HCT116 (cell line): ENCODE results near the gene CAMKMT. TPM values are rescaled to one million over a fixed set of nuclear protein-coding genes. Genes with fewer than 3 reads are reported as not detected.

Source experiments
- ATAC-seq: fragments of 200-7000 bp; cut with Tn5 transposase; 2 replicates; pipeline ENCODE4 v1.9.1; 2020; ENCODE audit warnings: mild to moderate bottlenecking, moderate library complexity
- BruUV-seq: library from RNA; stranded (reverse); fragments of 400-500 nt; replicated peaks from 2 replicates; lab custom pipeline; 2021; lab: Mats Ljungman, UMichigan
- CTCF ChIA-PET: fragments of 300-600 bp; sonication (Branson Sonifier 250); formaldehyde crosslinking; loops from one replicate; lab custom pipeline; 2021; ENCODE audit warnings: antibody characterized with exemption; lab: Charles Lee
- POLR2A ChIA-PET: fragments of 300-600, 350-600 bp; sonication (Branson Sonifier 250); formaldehyde crosslinking; loops from one replicate; lab custom pipeline; 2021; ENCODE audit warnings: antibody characterized with exemption; lab: Charles Lee
- RAD21 ChIA-PET, 2 experiments: fragments of 300-600 bp; sonication (Branson Sonifier 250); formaldehyde crosslinking; loops; one replicate each; lab custom pipeline; 2023; ENCODE audit warnings: low total read pairs in 2 of 2; ENCODE audit not compliant: uncharacterized antibody in 2 of 2, unreplicated experiment in 2 of 2, low non-redundant PET in 1 of 2; lab: Charles Lee
- DNase-seq: peaks from one replicate; pipeline ENCODE4 v3.0.0-alpha.2; 2010; ENCODE audit warnings: low read depth, low spot score
- H2AFZ ChIP-seq: fragments of 200-600 bp; shearing (Covaris generic), sonication (generic); 2 replicates; pipeline ENCODE4 v1.6.1; 2017; ENCODE audit warnings: low read depth, mixed run types, mixed read lengths, antibody characterized with exemption, low read length; ENCODE audit not compliant: poor library complexity, severe bottlenecking
- H3K27ac ChIP-seq: 2 replicates; pipeline ENCODE4 v1.5.1; 2012; ENCODE audit warnings: low read depth, low read length
- H3K27me3 ChIP-seq: fragments of 200-600 bp; sonication (generic); 2 replicates; pipeline ENCODE4 v1.6.1; 2016; ENCODE audit warnings: mixed run types, low read length, mixed read lengths; ENCODE audit not compliant: insufficient read depth
- H3K36me3 ChIP-seq, 2 experiments: fragments of 200-500 bp in 1 of 2; fragments of 200-600 bp in 1 of 2; sonication (Bioruptor generic) in 1 of 2; sonication (generic) in 1 of 2; 2 replicates each; pipeline versions ENCODE4 v1.5.1 to v1.6.1; 2014 to 2016; ENCODE audit warnings: low read length in 2 of 2, inconsistent platforms in 1 of 2, mixed read lengths in 1 of 2, mixed run types in 1 of 2; ENCODE audit not compliant: insufficient read depth in 2 of 2, control insufficient read depth in 1 of 2
- H3K4me1 ChIP-seq, 2 experiments: fragments of 200-600 bp in 1 of 2; sonication (generic) in 1 of 2; 2 replicates each; pipeline versions ENCODE4 v1.5.1 to v1.6.1; 2012 to 2017; ENCODE audit warnings: low read length in 2 of 2, inconsistent platforms in 1 of 2, mild to moderate bottlenecking in 1 of 2, mixed read lengths in 1 of 2, mixed run types in 1 of 2, moderate library complexity in 1 of 2; ENCODE audit not compliant: insufficient read depth in 2 of 2, control insufficient read depth in 1 of 2
- H3K4me2 ChIP-seq: fragments of 200-600 bp; sonication (generic); 2 replicates; pipeline ENCODE4 v1.6.1; 2017; ENCODE audit warnings: mixed run types, low read length, mixed read lengths
- H3K4me3 ChIP-seq, 2 experiments: fragments of 200-600 bp in 1 of 2; sonication (generic) in 1 of 2; replicated peaks in 1 of 2; 2 replicates each; pipeline ENCODE4 v1.5.1; 2011 to 2016; ENCODE audit warnings: low read length in 2 of 2, control low read depth in 1 of 2, low read depth in 1 of 2, mild to moderate bottlenecking in 1 of 2, mixed read lengths in 1 of 2, mixed run types in 1 of 2
- H3K79me2 ChIP-seq: fragments of 200-600 bp; sonication (generic); 2 replicates; pipeline ENCODE4 v1.6.1; 2017; ENCODE audit warnings: mild to moderate bottlenecking, mixed run types, low read length, moderate library complexity, mixed read lengths; ENCODE audit not compliant: insufficient read depth
- H3K9ac ChIP-seq: fragments of 200-600 bp; sonication (generic); 2 replicates; pipeline ENCODE4 v1.6.1; 2016; ENCODE audit warnings: low read length, mixed read lengths
- H3K9me2 ChIP-seq: fragments of 200-600 bp; sonication (generic), shearing (Covaris generic); 2 replicates; pipeline ENCODE4 v1.6.1; 2017; ENCODE audit warnings: mixed run types, mild to moderate bottlenecking, moderate library complexity; ENCODE audit not compliant: insufficient read depth
- H3K9me3 ChIP-seq, 2 experiments: fragments of 200-500 bp in 1 of 2; fragments of 200-600 bp in 1 of 2; sonication (Bioruptor generic) in 1 of 2; sonication (generic) in 1 of 2; 2 replicates each; pipeline ENCODE4 v1.6.1; 2014 to 2017; ENCODE audit warnings: low read length in 2 of 2, mixed read lengths in 2 of 2, inconsistent platforms in 1 of 2, low read depth in 1 of 2, mild to moderate bottlenecking in 1 of 2, mixed run types in 1 of 2, moderate library complexity in 1 of 2; ENCODE audit not compliant: control insufficient read depth in 1 of 2, insufficient read depth in 1 of 2
- H4K20me1 ChIP-seq: fragments of 200-600 bp; sonication (generic), shearing (Covaris generic); 2 replicates; pipeline ENCODE4 v1.6.1; 2017; ENCODE audit warnings: mixed run types, mild to moderate bottlenecking, moderate library complexity; ENCODE audit not compliant: insufficient read depth
- ATF3 ChIP-seq: IDR thresholded peaks from 2 replicates; pipeline ENCODE4 v1.6.1; 2012
- JUND ChIP-seq: IDR thresholded peaks from 2 replicates; pipeline ENCODE4 v1.6.1; 2012
- POLR2A ChIP-seq: IDR thresholded peaks from 2 replicates; pipeline ENCODE4 v1.7.0; 2011; ENCODE audit warnings: borderline replicate concordance; ENCODE audit not compliant: insufficient read depth, insufficient read length; ENCODE audit errors: extremely low read depth
- SIN3A ChIP-seq: IDR thresholded peaks from 2 replicates; pipeline ENCODE4 v1.6.1; 2012; ENCODE audit warnings: low read depth
- SRF ChIP-seq: IDR thresholded peaks from 2 replicates; pipeline ENCODE4 v1.6.1; 2012; ENCODE audit warnings: low read depth
- YY1 ChIP-seq: IDR thresholded peaks from 2 replicates; pipeline ENCODE4 v1.6.1; 2011; ENCODE audit warnings: low read length, low read depth, moderate library complexity, mild to moderate bottlenecking; ENCODE audit not compliant: insufficient replicate concordance; ENCODE audit errors: extremely low read depth
- ZFX ChIP-seq: fragments of 450-650 bp; IDR thresholded peaks from 2 replicates; pipeline ENCODE4 v1.6.1; 2017
- ZNF274 ChIP-seq: fragments of 200-500 bp; sonication (Bioruptor generic); IDR thresholded peaks from 2 replicates; pipeline ENCODE4 v1.6.1; 2014; ENCODE audit warnings: mild to moderate bottlenecking, low read depth, low read length, inconsistent platforms
- intact Hi-C: fragments of 100-400 bp; cut with micrococcal nuclease; formaldehyde crosslinking; loops from 2 replicates; pipeline ENCODE4 v1.10.0; 2022
- total RNA-seq: library from RNA; stranded (reverse); gene quantifications from one replicate; pipeline ENCODE4 v1.2.1, GENCODE V29; 2021; ENCODE audit not compliant: unreplicated experiment
- TF ChIP-seq, protein P1 (sequence below), 3 experiments: fragments of 200-600 bp in 1 of 3; sonication (generic) in 1 of 3; IDR thresholded peaks in 2 of 3; conservative IDR thresholded peaks in 1 of 3; 2 replicates each; pipeline ENCODE4 v1.5.1; 2012 to 2017; ENCODE audit warnings: low read depth in 2 of 3, low read length in 2 of 3, antibody characterized with exemption in 1 of 3, borderline replicate concordance in 1 of 3, control low read depth in 1 of 3, mild to moderate bottlenecking in 1 of 3, mixed read lengths in 1 of 3, mixed run types in 1 of 3, moderate library complexity in 1 of 3; ENCODE audit not compliant: insufficient read depth in 1 of 3

CAMKMT gene
- total RNA-seq, 1 experiment from 2014 or later: 10.6 TPM

GRCh38 chr2:44598330-44599119 lies 236.8 kb downstream of the CAMKMT start:
- DNase-seq (no peak), ATAC-seq (no peak)
- POLR2A ChIA-PET: no interaction called here
- intact Hi-C loops: no loop called here
- Histone ChIP-seq H3K27me3 (no peaks in the 10 kb centered on the region), H3K9me2 (no peaks in the 10 kb centered on the region), H3K79me2 (no peaks in the 10 kb centered on the region), H4K20me1 (no peaks in the 10 kb centered on the region), H3K36me3 (no peaks in the 10 kb centered on the region), H3K9ac (no peak overlapping the region), H2AFZ (no peak overlapping the region), H3K4me3 (no peak overlapping the region), H3K27ac (no peak overlapping the region), H3K4me1 (no peaks in the 10 kb centered on the region), H3K9me3 (no peaks in the 10 kb centered on the region), H3K4me2 (no peak overlapping the region)
- no peak for TF ChIP-seq SIN3A
- TF ChIP-seq JUND: no peak
- no peak for TF ChIP-seq ATF3
- TF ChIP-seq POLR2A: no peak
- TF ChIP-seq SRF: no peak
- no peak for TF ChIP-seq ZNF274
- TF ChIP-seq YY1: no peak
- TF ChIP-seq, protein P1, sequence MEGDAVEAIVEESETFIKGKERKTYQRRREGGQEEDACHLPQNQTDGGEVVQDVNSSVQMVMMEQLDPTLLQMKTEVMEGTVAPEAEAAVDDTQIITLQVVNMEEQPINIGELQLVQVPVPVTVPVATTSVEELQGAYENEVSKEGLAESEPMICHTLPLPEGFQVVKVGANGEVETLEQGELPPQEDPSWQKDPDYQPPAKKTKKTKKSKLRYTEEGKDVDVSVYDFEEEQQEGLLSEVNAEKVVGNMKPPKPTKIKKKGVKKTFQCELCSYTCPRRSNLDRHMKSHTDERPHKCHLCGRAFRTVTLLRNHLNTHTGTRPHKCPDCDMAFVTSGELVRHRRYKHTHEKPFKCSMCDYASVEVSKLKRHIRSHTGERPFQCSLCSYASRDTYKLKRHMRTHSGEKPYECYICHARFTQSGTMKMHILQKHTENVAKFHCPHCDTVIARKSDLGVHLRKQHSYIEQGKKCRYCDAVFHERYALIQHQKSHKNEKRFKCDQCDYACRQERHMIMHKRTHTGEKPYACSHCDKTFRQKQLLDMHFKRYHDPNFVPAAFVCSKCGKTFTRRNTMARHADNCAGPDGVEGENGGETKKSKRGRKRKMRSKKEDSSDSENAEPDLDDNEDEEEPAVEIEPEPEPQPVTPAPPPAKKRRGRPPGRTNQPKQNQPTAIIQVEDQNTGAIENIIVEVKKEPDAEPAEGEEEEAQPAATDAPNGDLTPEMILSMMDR (IDR thresholded peaks at IDR 0.05 in 2 of 3, conservative IDR thresholded peaks at IDR 0.05 in 1 of 3; ENCODE audit: borderline replicate concordance in 1 of 3, insufficient read depth in 1 of 3, low read depth in 2 of 3, low read length in 2 of 3): no peak
- TF ChIP-seq ZFX: no peak
- no TSS peak for BruUV-seq
- RAD21 ChIA-PET: no interaction called here
- CTCF ChIA-PET: interaction anchor here (1.5 kb wide), 1 partner anchor 38 kb away, joined by 4 read pairs; no protein-coding TSS in a partner anchor
